Natural killer cell (primary cell): Measurements from ENCODE around the gene CEP70. TPM values are rescaled to one million over a fixed set of nuclear protein-coding genes. Genes with fewer than 3 reads are reported as not detected.
"Not testable (repeated sequence)": the region's sequence is repeated elsewhere in the genome, so short reads cannot be mapped to it uniquely, and the experiment has no call there.

ENCODE experiments used
- ATAC-seq, 3 donors: fragments of 150-1000 bp in 2 of 3; fragments of 200-7000 bp in 1 of 3; cut with Tn5 transposase; 1 replicate in 1 of 3; 2 replicates in 2 of 3; pipeline ENCODE4 v1.10.0; 2021; ENCODE audit warnings: mild to moderate bottlenecking in 2 of 3, moderate library complexity in 2 of 3
- DNase-seq, 2 donors: peaks; one replicate each; pipeline versions ENCODE4 v3.0.0 to v3.0.0-alpha.2; 2013 to 2021; ENCODE audit warnings: mixed read lengths in 1 of 2
- H3K27ac ChIP-seq: one replicate; pipeline ENCODE4 v1.5.1; 2013; ENCODE audit warnings: mild to moderate bottlenecking, low read length
- H3K27me3 ChIP-seq: one replicate; pipeline ENCODE4 v1.6.1; 2013; ENCODE audit warnings: low read length; ENCODE audit not compliant: control insufficient read depth, insufficient read depth
- H3K36me3 ChIP-seq: one replicate; pipeline ENCODE4 v1.6.1; 2013; ENCODE audit warnings: low read length; ENCODE audit not compliant: control insufficient read depth, insufficient read depth
- H3K4me1 ChIP-seq: one replicate; pipeline ENCODE4 v1.6.1; 2013; ENCODE audit warnings: low read length; ENCODE audit not compliant: control insufficient read depth, insufficient read depth
- H3K4me3 ChIP-seq: one replicate; pipeline ENCODE4 v1.5.1; 2013; ENCODE audit warnings: low read length
- H3K9me3 ChIP-seq: one replicate; pipeline ENCODE4 v1.6.1; 2013; ENCODE audit warnings: low read length; ENCODE audit not compliant: control insufficient read depth, insufficient read depth
- H3K27ac Mint-ChIP-seq, 2 donors: one replicate each; pipeline ENCODE4 v1.8.0; 2022; ENCODE audit warnings: mild to moderate bottlenecking in 2 of 2, mixed read lengths in 2 of 2, moderate library complexity in 1 of 2
- H3K27me3 Mint-ChIP-seq, 2 donors: one replicate each; pipeline ENCODE4 v1.8.0; 2022; ENCODE audit warnings: low read depth in 2 of 2, mixed read lengths in 2 of 2
- H3K36me3 Mint-ChIP-seq: one replicate; pipeline ENCODE4 v1.8.0; 2022; ENCODE audit warnings: mixed read lengths
- H3K4me1 Mint-ChIP-seq, 2 donors: one replicate each; pipeline ENCODE4 v1.8.0; 2022; ENCODE audit warnings: mixed read lengths in 2 of 2
- H3K4me3 Mint-ChIP-seq: one replicate; pipeline ENCODE4 v1.8.0; 2022; ENCODE audit warnings: mild to moderate bottlenecking, moderate library complexity, mixed read lengths
- H3K9me3 Mint-ChIP-seq, 2 donors: one replicate each; pipeline ENCODE4 v1.8.0; 2022; ENCODE audit warnings: mixed read lengths in 2 of 2
- CTCF ChIP-seq: fragments of 200-600 bp; IDR thresholded peaks from one replicate; pipeline ENCODE4 v1.8.0; 2022; ENCODE audit warnings: antibody characterized with exemption
- WGBS: methylation state at CpG from one replicate; pipeline ENCODE4 v1.1.7; 2013; ENCODE audit warnings: missing lambda C conversion rate; ENCODE audit not compliant: insufficient coverage; 5-methylcytosine and 5-hydroxymethylcytosine counted together
- intact Hi-C: fragments of 100-400 bp; cut with micrococcal nuclease; formaldehyde crosslinking; loops from one replicate; pipeline ENCODE4 v1.14.2; 2022
- total RNA-seq, 4 donors: library from RNA; stranded (reverse); fragments of 120-200 nt in 1 of 4; gene quantifications; one replicate each; pipeline versions ENCODE4 v1.2.3 to v1.2.4, GENCODE V29; 2013 to 2022

Gene CEP70
- total RNA-seq, 3 donors from 2014 or later (not counting 1 experiment from before 2014, with no cell fraction given): 17.0 to 23.9 (median 22.7) TPM

GRCh38 chr3:138456961-138457862 is 136.8 kb downstream of the CEP70 start:
- Mint-ChIP-seq H3K9me3 (no peaks in the 10 kb centered on the region), H3K36me3 (no peaks in the 10 kb centered on the region), H3K4me1 (no peaks in the 10 kb centered on the region), H3K27me3 (no peaks in the 10 kb centered on the region), H3K4me3 (no peak overlapping the region), H3K27ac (no peak overlapping the region)
- no peak for DNase-seq
- Histone ChIP-seq H3K9me3 (no peaks in the 10 kb centered on the region), H3K4me1 (no peaks in the 10 kb centered on the region), H3K27ac (no peak overlapping the region), H3K27me3 (no peaks in the 10 kb centered on the region), H3K36me3 (no peaks in the 10 kb centered on the region), H3K4me3 (no peak overlapping the region)
- intact Hi-C loops: no loop called here
- WGBS: 89% methylated on average over 12 of the region's 13 CpGs
- no peak for TF ChIP-seq CTCF
- no peak for ATAC-seq

GRCh38 chr3:138455801-138456716 is 138.0 kb downstream of the CEP70 start:
- no peak for ATAC-seq
- no peaks in the 10 kb centered on the region for H3K4me1 Mint-ChIP-seq
- H3K27me3 Mint-ChIP-seq: no peaks in the 10 kb centered on the region
- H3K4me1 ChIP-seq: no peaks in the 10 kb centered on the region
- TF ChIP-seq CTCF: no peak
- H3K27me3 ChIP-seq: no peaks in the 10 kb centered on the region
- no peak overlapping the region for H3K27ac Mint-ChIP-seq
- intact Hi-C loops: no loop called here
- no peak overlapping the region for H3K27ac ChIP-seq
- H3K9me3 Mint-ChIP-seq: no peaks in the 10 kb centered on the region
- no peak overlapping the region for H3K4me3 Mint-ChIP-seq
- H3K9me3 ChIP-seq: no peaks in the 10 kb centered on the region
- no peak for DNase-seq
- H3K36me3 Mint-ChIP-seq: no peaks in the 10 kb centered on the region
- H3K4me3 ChIP-seq: no peak overlapping the region
- WGBS: 79% methylated on average over 12 of the region's 13 CpGs
- H3K36me3 ChIP-seq: no peaks in the 10 kb centered on the region

GRCh38 chr3:138453940-138454339 is 140.1 kb downstream of the CEP70 start:
- intact Hi-C loops, ATAC-seq, H3K4me1 ChIP-seq, H3K27me3 ChIP-seq, H3K9me3 Mint-ChIP-seq, H3K27ac ChIP-seq, H3K27me3 Mint-ChIP-seq, H3K36me3 ChIP-seq, H3K4me1 Mint-ChIP-seq, DNase-seq, H3K9me3 ChIP-seq, H3K27ac Mint-ChIP-seq, H3K36me3 Mint-ChIP-seq, H3K4me3 Mint-ChIP-seq, H3K4me3 ChIP-seq: not testable (repeated sequence)
- WGBS: 85% methylated on average over 8 of the region's 8 CpGs

- no peaks in the 10 kb centered on the region for H3K9me3 ChIP-seq
- 91% methylated on average over 6 of the region's 6 CpGs for WGBS
- Mint-ChIP-seq H3K36me3 (no peaks in the 10 kb centered on the region), H3K9me3 (no peaks in the 10 kb centered on the region), H3K4me1 (no peaks in the 10 kb centered on the region), H3K27ac (no peak overlapping the region), H3K27me3 (no peaks in the 10 kb centered on the region), H3K4me3 (no peak overlapping the region)
- H3K4me1 ChIP-seq: no peaks in the 10 kb centered on the region
- no peaks in the 10 kb centered on the region for H3K36me3 ChIP-seq
- no peak for TF ChIP-seq CTCF
- no peak overlapping the region for H3K4me3 ChIP-seq
- DNase-seq (no peak), ATAC-seq (no peak)
- intact Hi-C loops: no loop called here
- H3K27ac ChIP-seq: no peak overlapping the region
- H3K27me3 ChIP-seq: no peaks in the 10 kb centered on the region
These were observed 141.6 kb downstream of the CEP70 start for GRCh38 chr3:138452436-138452835.
